ENCODE results near the gene ATAD1.

ATAD1 gene

GRCh38 chr10:87776328-87776727 lies 41.7 kb downstream of the ATAD1 start:
- TF ChIP-seq CTCF (IDR thresholded peaks at IDR 0.05; ENCODE audit: control insufficient read depth, insufficient read depth, low read depth, low read length, missing control alignments), result no peak
- H3K4me3 ChIP-seq (ENCODE audit: control insufficient read depth, low read depth, low read length), result no peak overlapping the region
- DNase-seq (ENCODE audit: low read depth), result no peak

- no peak for TF ChIP-seq CTCF (IDR thresholded peaks at IDR 0.05; ENCODE audit: control insufficient read depth, insufficient read depth, low read depth, low read length, missing control alignments)
- no peak overlapping the region for H3K4me3 ChIP-seq (ENCODE audit: control insufficient read depth, low read depth, low read length)
- no peak for DNase-seq (ENCODE audit: low read depth)
Measured at GRCh38 chr10:87775766-87776165, 42.3 kb downstream of the ATAD1 start.

- no peak for DNase-seq (ENCODE audit: low read depth)
- H3K4me3 ChIP-seq (ENCODE audit: control insufficient read depth, low read depth, low read length), result no peak overlapping the region
- TF ChIP-seq CTCF (IDR thresholded peaks at IDR 0.05; ENCODE audit: control insufficient read depth, insufficient read depth, low read depth, low read length, missing control alignments), result peak; percentile 38
Measured at GRCh38 chr10:87771871-87772500, 46.0 kb downstream of the ATAD1 start.

GRCh38 chr10:87767253-87767652 lies 50.8 kb downstream of the ATAD1 start:
- no peak for TF ChIP-seq CTCF (IDR thresholded peaks at IDR 0.05; ENCODE audit: control insufficient read depth, insufficient read depth, low read depth, low read length, missing control alignments)
- DNase-seq (ENCODE audit: low read depth), result no peak
- no peak overlapping the region for H3K4me3 ChIP-seq (ENCODE audit: control insufficient read depth, low read depth, low read length)

GRCh38 chr10:87765666-87766376 lies 52.2 kb downstream of the ATAD1 start:
- H3K4me3 ChIP-seq (ENCODE audit: control insufficient read depth, low read depth, low read length), result no peak overlapping the region
- no peak for DNase-seq (ENCODE audit: low read depth)
- no peak for TF ChIP-seq CTCF (IDR thresholded peaks at IDR 0.05; ENCODE audit: control insufficient read depth, insufficient read depth, low read depth, low read length, missing control alignments)

GRCh38 chr10:87764072-87764934 lies 53.7 kb downstream of the ATAD1 start:
- TF ChIP-seq CTCF (IDR thresholded peaks at IDR 0.05; ENCODE audit: control insufficient read depth, insufficient read depth, low read depth, low read length, missing control alignments), result no peak
- no peak overlapping the region for H3K4me3 ChIP-seq (ENCODE audit: control insufficient read depth, low read depth, low read length)
- no peak for DNase-seq (ENCODE audit: low read depth)
